H1 (cell line): ENCODE data around the gene HIGD2A. TPM values are rescaled to one million over a fixed set of nuclear protein-coding genes. Genes with fewer than 3 reads are reported as not detected.

Source experiments
- CTCF ChIA-PET: fragments of 300-600 bp; sonication (Branson Sonifier 250); formaldehyde crosslinking; loops from one replicate; lab custom pipeline; 2021; ENCODE audit not compliant: partially characterized antibody; lab: Charles Lee
- POLR2A ChIA-PET: fragments of 300-600 bp; sonication (Branson Sonifier 250); formaldehyde crosslinking; loops from one replicate; lab custom pipeline; 2021; ENCODE audit warnings: inconsistent platforms; ENCODE audit not compliant: partially characterized antibody; lab: Charles Lee
- DNase-seq, 2 experiments: peaks; one replicate each; pipeline versions ENCODE4 v3.0.0 to v3.0.0-alpha.2; 2010 to 2022; ENCODE audit warnings: low spot score in 2 of 2, low read depth in 1 of 2, mixed read lengths in 1 of 2
- FAIRE-seq: peaks from 2 replicates; lab custom pipeline; 2011; peaks lifted over from hg19 to GRCh38; lab: Jason Lieb, UNC
- H2AFZ ChIP-seq: 2 replicates; pipeline ENCODE4 v1.8.1; 2012; ENCODE audit warnings: low read length, inconsistent platforms
- H2AK5ac ChIP-seq: 2 replicates; pipeline ENCODE4 v1.6.1; 2013; ENCODE audit warnings: low read depth, low read length
- H2BK120ac ChIP-seq: replicated peaks from 2 replicates; pipeline ENCODE3; 2013; ENCODE audit warnings: low read depth, low read length, inconsistent platforms
- H2BK12ac ChIP-seq: 2 replicates; pipeline ENCODE4 v1.6.1; 2013; ENCODE audit warnings: low read depth, low read length
- H2BK15ac ChIP-seq: 2 replicates; pipeline ENCODE4 v1.6.1; 2013; ENCODE audit warnings: low read length
- H2BK20ac ChIP-seq: 2 replicates; pipeline ENCODE4 v1.6.1; 2013; ENCODE audit warnings: low read length
- H2BK5ac ChIP-seq: 2 replicates; pipeline ENCODE4 v1.6.1; 2013; ENCODE audit warnings: low read depth, low read length
- H3K14ac ChIP-seq: 2 replicates; pipeline ENCODE4 v1.6.1; 2013; ENCODE audit warnings: inconsistent platforms; ENCODE audit not compliant: insufficient read length
- H3K18ac ChIP-seq: 2 replicates; pipeline ENCODE4 v1.6.1; 2013; ENCODE audit warnings: low read length; ENCODE audit errors: extremely low read depth
- H3K23ac ChIP-seq: 2 replicates; pipeline ENCODE4 v1.6.1; 2013; ENCODE audit warnings: inconsistent platforms; ENCODE audit not compliant: insufficient read length
- H3K23me2 ChIP-seq: 2 replicates; pipeline ENCODE4 v1.6.1; 2013; ENCODE audit warnings: low read depth, low read length
- H3K27ac ChIP-seq: 2 replicates; pipeline ENCODE4 v1.6.1; 2011; ENCODE audit warnings: low read depth, low read length, inconsistent platforms
- H3K27me3 ChIP-seq, 4 experiments: replicated peaks in 1 of 4; 1 replicate in 1 of 4; 2 replicates in 3 of 4; pipeline versions ENCODE4 v1.6.1 to v1.8.1; 2011 to 2013; ENCODE audit warnings: low read length in 3 of 4, mild to moderate bottlenecking in 3 of 4, inconsistent platforms in 2 of 4, mixed read lengths in 2 of 4, moderate library complexity in 1 of 4; ENCODE audit not compliant: control insufficient read depth in 3 of 4, insufficient read depth in 3 of 4; ENCODE audit errors: extremely low read depth in 1 of 4
- H3K36me3 ChIP-seq, 4 experiments: 2 replicates each; pipeline versions ENCODE4 v1.6.1 to v1.8.1; 2011 to 2013; ENCODE audit warnings: mild to moderate bottlenecking in 4 of 4, low read length in 3 of 4, moderate library complexity in 2 of 4, control low read depth in 1 of 4, inconsistent platforms in 1 of 4; ENCODE audit not compliant: insufficient read depth in 4 of 4, control insufficient read depth in 2 of 4
- H3K4ac ChIP-seq: replicated peaks from 2 replicates; pipeline ENCODE3; 2013; ENCODE audit warnings: low read length, low read depth, mixed read lengths, inconsistent platforms; ENCODE audit not compliant: insufficient read length
- H3K4me1 ChIP-seq, 4 experiments: replicated peaks in 1 of 4; 1 replicate in 1 of 4; 2 replicates in 3 of 4; pipeline versions ENCODE4 v1.6.1 to v1.8.1; 2011 to 2013; ENCODE audit warnings: low read length in 3 of 4, inconsistent platforms in 2 of 4, mixed read lengths in 1 of 4; ENCODE audit not compliant: insufficient read depth in 4 of 4, control insufficient read depth in 3 of 4
- H3K4me2 ChIP-seq, 2 experiments: 2 replicates each; pipeline versions ENCODE4 v1.6.1 to v1.8.1; 2011 to 2013; ENCODE audit warnings: low read depth in 2 of 2, low read length in 2 of 2, control low read depth in 1 of 2, inconsistent platforms in 1 of 2, mild to moderate bottlenecking in 1 of 2; ENCODE audit not compliant: insufficient read depth in 1 of 2
- H3K4me3 ChIP-seq, 4 experiments: fragments of 200-600, 300-600 bp in 1 of 4; sonication (generic), shearing (Covaris generic), sonication (Bioruptor Twin) in 1 of 4; 2 replicates each; pipeline versions ENCODE4 v1.5.1 to v1.8.1; 2011 to 2016; ENCODE audit warnings: low read length in 4 of 4, low read depth in 3 of 4, control low read depth in 2 of 4, inconsistent platforms in 2 of 4, mild to moderate bottlenecking in 2 of 4, mixed read lengths in 1 of 4, moderate library complexity in 1 of 4; ENCODE audit not compliant: insufficient read depth in 2 of 4; ENCODE audit errors: extremely low read depth in 1 of 4
- H3K56ac ChIP-seq: replicated peaks from 2 replicates; pipeline ENCODE3; 2013; ENCODE audit warnings: low read depth, mild to moderate bottlenecking, mixed read lengths, low read length, inconsistent platforms; ENCODE audit not compliant: insufficient read length
- H3K79me1 ChIP-seq: 2 replicates; pipeline ENCODE4 v1.6.1; 2013; ENCODE audit warnings: low read depth, low read length, control low read depth
- H3K79me2 ChIP-seq, 2 experiments: 2 replicates each; pipeline versions ENCODE4 v1.6.1 to v1.8.1; 2012 to 2013; ENCODE audit warnings: low read length in 2 of 2, mild to moderate bottlenecking in 2 of 2, inconsistent platforms in 1 of 2; ENCODE audit not compliant: insufficient read depth in 2 of 2, control insufficient read depth in 1 of 2
- H3K9ac ChIP-seq, 4 experiments: replicated peaks in 1 of 4; 1 replicate in 1 of 4; 2 replicates in 3 of 4; pipeline versions ENCODE4 v1.6.1 to v1.8.1; 2011 to 2013; ENCODE audit warnings: low read depth in 3 of 4, low read length in 3 of 4, control low read depth in 2 of 4, mild to moderate bottlenecking in 2 of 4, moderate library complexity in 2 of 4, inconsistent platforms in 1 of 4; ENCODE audit errors: extremely low read depth in 1 of 4
- H3K9me3 ChIP-seq, 2 experiments: 2 replicates each; pipeline versions ENCODE4 v1.6.1 to v1.8.1; 2012 to 2013; ENCODE audit warnings: mild to moderate bottlenecking in 2 of 2, moderate library complexity in 2 of 2, control low read depth in 1 of 2, inconsistent platforms in 1 of 2, low read depth in 1 of 2, low read length in 1 of 2, mixed read lengths in 1 of 2; ENCODE audit not compliant: insufficient read depth in 2 of 2
- H4K20me1 ChIP-seq, 2 experiments: replicated peaks in 1 of 2; 2 replicates each; pipeline versions ENCODE3 to v1.8.1; 2011 to 2013; ENCODE audit warnings: inconsistent platforms in 2 of 2, low read length in 2 of 2, mild to moderate bottlenecking in 1 of 2; ENCODE audit not compliant: insufficient read depth in 2 of 2, control insufficient read depth in 1 of 2
- H4K5ac ChIP-seq: 2 replicates; pipeline ENCODE4 v1.6.1; 2013; ENCODE audit warnings: low read length, low read depth, mixed read lengths, inconsistent platforms; ENCODE audit not compliant: insufficient read length
- H4K8ac ChIP-seq: 2 replicates; pipeline ENCODE4 v1.8.0; 2013; ENCODE audit warnings: mild to moderate bottlenecking, moderate library complexity, low read length, inconsistent platforms; ENCODE audit not compliant: insufficient read depth; ENCODE audit errors: extremely low read depth
- H4K91ac ChIP-seq: replicated peaks from 2 replicates; pipeline ENCODE3; 2013; ENCODE audit warnings: low read length, mixed read lengths, inconsistent platforms; ENCODE audit not compliant: insufficient read length
- CREB1 ChIP-seq: IDR thresholded peaks from 2 replicates; pipeline ENCODE4 v1.6.1; 2012; ENCODE audit warnings: inconsistent platforms
- CTBP2 ChIP-seq: IDR thresholded peaks from 2 replicates; pipeline ENCODE4 v1.7.0; 2011; ENCODE audit warnings: borderline replicate concordance, mild to moderate bottlenecking, moderate library complexity, mixed read lengths, low read length; ENCODE audit not compliant: insufficient read depth, insufficient read length
- POLR2A ChIP-seq, 2 experiments: IDR thresholded peaks; 1 replicate in 1 of 2; 2 replicates in 1 of 2; pipeline ENCODE4 v1.6.1; 2011; ENCODE audit warnings: low read depth in 2 of 2, low read length in 2 of 2, mild to moderate bottlenecking in 2 of 2; ENCODE audit errors: control extremely low read depth in 1 of 2
- RAD21 ChIP-seq, 2 experiments: IDR thresholded peaks in 1 of 2; conservative IDR thresholded peaks in 1 of 2; 2 replicates each; pipeline ENCODE4 v1.6.1; 2011; ENCODE audit warnings: low read depth in 2 of 2, low read length in 2 of 2, improper control_type of control experiment in 1 of 2, inconsistent platforms in 1 of 2, mild to moderate bottlenecking in 1 of 2, moderate library complexity in 1 of 2
- RXRA ChIP-seq: IDR thresholded peaks from 2 replicates; pipeline ENCODE4 v1.6.1; 2011; ENCODE audit warnings: low read depth, mild to moderate bottlenecking, low read length, moderate library complexity; ENCODE audit not compliant: insufficient read depth
- SP2 ChIP-seq: IDR thresholded peaks from 2 replicates; pipeline ENCODE4 v1.6.1; 2012; ENCODE audit warnings: mild to moderate bottlenecking, low read length, inconsistent platforms
- USF2 ChIP-seq: IDR thresholded peaks from 2 replicates; pipeline ENCODE4 v1.6.1; 2011; ENCODE audit warnings: low read length, improper control_type of control experiment
- YY1 ChIP-seq: IDR thresholded peaks from 2 replicates; pipeline ENCODE4 v1.6.1; 2011; ENCODE audit warnings: low read depth, mild to moderate bottlenecking, low read length
- whole genome bisulfite sequencing, 2 experiments: shearing (Covaris generic) in 1 of 2; methylation state at CpG; one replicate each; pipeline versions ENCODE4 v1.1.6 to v1.1.7; 2013 to 2015; ENCODE audit warnings: low lambda C conversion rate in 2 of 2, mixed read lengths in 2 of 2, inconsistent platforms in 1 of 2, low coverage in 1 of 2, missing lambda C conversion rate in 1 of 2; ENCODE audit not compliant: insufficient replicate concordance in 2 of 2, insufficient coverage in 1 of 2, insufficient read length in 1 of 2; ENCODE audit errors: extremely low coverage in 1 of 2, missing lambda C conversion rate in 1 of 2; 5-methylcytosine and 5-hydroxymethylcytosine counted together
- polyA plus RNA-seq, 7 experiments: library from polyadenylated mRNA; depleted of rRNA in 3 of 7; stranded (reverse) in 5 of 7; unstranded in 2 of 7; fragments of >200 nt in 5 of 7; fragments of 200-250 nt in 2 of 7; gene quantifications; 1 replicate in 5 of 7; 2 replicates in 1 of 7; 4 replicates in 1 of 7; pipeline versions ENCODE4 v1.2.1 to v1.2.3, GENCODE V29; 2011 to 2013; ENCODE audit warnings: missing spikeins in 2 of 7, mixed read lengths in 2 of 7
- total RNA-seq: library from RNA; stranded (reverse); fragmentation: NEBNext Ultra II Directional; extraction: Animal tissue kit (Norgen Biotek cat#: 25700); gene quantifications from 2 replicates; pipeline ENCODE4 v1.2.1, GENCODE V29; 2021
- TF ChIP-seq, protein P1 (sequence below): IDR thresholded peaks from 2 replicates; pipeline ENCODE4 v1.6.1; 2012; ENCODE audit warnings: inconsistent platforms

The HIGD2A gene
- total and polyA plus RNA-seq, 2 of the 8 experiments (the other 6 are each of a cell fraction or from before 2014, with no cell fraction given) = 95.5 to 264 TPM

DNA sequence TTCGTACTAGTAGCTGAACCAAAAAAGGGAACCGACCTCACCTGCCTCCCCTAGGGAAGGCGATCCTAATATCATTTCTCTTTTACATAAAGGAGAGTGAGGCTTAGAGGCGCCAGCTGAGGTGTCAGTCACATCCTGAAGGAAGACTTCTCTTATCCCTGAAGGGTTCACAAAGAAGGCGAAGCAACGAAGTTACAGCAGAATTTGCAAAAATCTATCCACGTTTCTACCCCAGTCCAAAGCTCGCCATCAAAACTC lies 26.4 kb upstream of the HIGD2A start:
- CTCF ChIA-PET = interaction anchor here (2.0 kb wide), 1 partner anchor 44 kb away, joined by 9 read pairs; no protein-coding TSS in a partner anchor
- Histone ChIP-seq H3K14ac (no peak overlapping the region), H4K91ac (no peak overlapping the region), H2BK15ac (no peak overlapping the region), H4K20me1 (peaks cover 0 to 6% of the 10 kb centered on the region in 2 experiments), H3K79me2 (peaks cover 5 to 28% of the 10 kb centered on the region in 2 experiments; a peak in 3 of 4 replicates), H3K79me1 (peaks cover 5% of the 10 kb centered on the region; the same call in 1 of the 2 replicates), H2AFZ (peak overlapping the region; percentile 54; the same call in 1 of the 2 replicates), H3K9me3 (no peaks in the 10 kb centered on the region), H3K4me1 (peaks cover 0 to 5% (median 3%) of the 10 kb centered on the region in 4 experiments; a peak in 4 of 7 replicates), H3K56ac (no peak overlapping the region), H3K18ac (no peak overlapping the region), H3K23ac (no peak overlapping the region), H3K4me3 (peak overlapping the region; percentile 79 to 95 (median 92); a peak in 6 of 8 replicates), H2BK12ac (no peak overlapping the region), H3K36me3 (peaks cover 0 to 17% (median under 1%) of the 10 kb centered on the region in 4 experiments; a peak in 2 of 8 replicates), H3K4ac (no peak overlapping the region), H4K5ac (no peak overlapping the region), H3K4me2 (peak overlapping the region; percentile 68 to 79), H3K9ac (peak overlapping the region in 1 of 4 experiments; percentile 95; a peak in 1 of 7 replicates), H2BK5ac (no peak overlapping the region), H4K8ac (no peak overlapping the region), H3K27me3 (peaks cover 7 to 40% (median 31%) of the 10 kb centered on the region in 4 experiments), H2BK20ac (no peak overlapping the region), H3K23me2 (peaks cover 19% of the 10 kb centered on the region), H2BK120ac (no peak overlapping the region), H3K27ac (no peak overlapping the region), H2AK5ac (no peak overlapping the region)
- 46% methylated on average over 8 of the region's 8 CpGs; no CpG with 5 or more reads in 1 of the 2 experiments for WGBS, 2 experiments
- DNase-seq (no peak), FAIRE-seq (no peak)
- no peak for TF ChIP-seq USF2
- TF ChIP-seq RAD21 (IDR thresholded peaks at IDR 0.05 in 1 of 2, conservative IDR thresholded peaks at IDR 0.05 in 1 of 2; ENCODE audit: low read depth in 2 of 2, low read length in 2 of 2) = no peak
- TF ChIP-seq SP2 = no peak
- TF ChIP-seq CTBP2 = no peak
- no peak for TF ChIP-seq YY1
- no peak for TF ChIP-seq POLR2A (IDR thresholded peaks at IDR 0.05; ENCODE audit: control extremely low read depth in 1 of 2, low read depth in 2 of 2, low read length in 2 of 2)
- no peak for TF ChIP-seq CREB1
- TF ChIP-seq RXRA = no peak
- TF ChIP-seq, protein P1, sequence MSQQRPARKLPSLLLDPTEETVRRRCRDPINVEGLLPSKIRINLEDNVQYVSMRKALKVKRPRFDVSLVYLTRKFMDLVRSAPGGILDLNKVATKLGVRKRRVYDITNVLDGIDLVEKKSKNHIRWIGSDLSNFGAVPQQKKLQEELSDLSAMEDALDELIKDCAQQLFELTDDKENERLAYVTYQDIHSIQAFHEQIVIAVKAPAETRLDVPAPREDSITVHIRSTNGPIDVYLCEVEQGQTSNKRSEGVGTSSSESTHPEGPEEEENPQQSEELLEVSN = no peak
- POLR2A ChIA-PET = interaction anchor here (0.7 to 3.6 kb wide), 15 partner anchors 10 to 217 kb away, joined by 3 to 30 read pairs (median 3); partner anchors contain the start of genes HIGD2A, NOP16 and RNF44
